ENCODE measurements around the gene KLHL6. TPM values are rescaled to one million over a fixed set of nuclear protein-coding genes. Genes with fewer than 3 reads are reported as not detected.
"Not testable (repeated sequence)": the region's sequence is repeated elsewhere in the genome, so short reads cannot be mapped to it uniquely, and the experiment has no call there.

KLHL6 gene
- polyA plus RNA-seq, 1 of the 3 experiments (the other 2 are of a cell fraction), result not detected

GRCh38 chr3:183466575-183466974 is 88.9 kb downstream of the KLHL6 start:
- Histone ChIP-seq H3K9ac (no peak overlapping the region), H3K27me3 (ENCODE audit: insufficient read depth) (no peaks in the 10 kb centered on the region; the same call in 1 of the 2 replicates), H3F3A (replicated peaks; ENCODE audit: insufficient read depth) (peaks cover 6% of the 10 kb centered on the region), H3K9me3 (no peaks in the 10 kb centered on the region), H4K20me1 (ENCODE audit: insufficient read depth) (no peaks in the 10 kb centered on the region), H3K9me2 (no peaks in the 10 kb centered on the region), H3K79me2 (ENCODE audit: insufficient read depth) (no peaks in the 10 kb centered on the region), H2AFZ (ENCODE audit: low read depth) (no peak overlapping the region), H3K4me1 (ENCODE audit: control insufficient read depth in 1 of 2, insufficient read depth in 2 of 2, low read depth in 1 of 2, low read length in 1 of 2) (no peaks in the 10 kb centered on the region), H3K36me3 (replicated peaks in 1 of 2; ENCODE audit: control insufficient read depth in 1 of 2, insufficient read depth in 2 of 2, low read length in 1 of 2) (no peaks in the 10 kb centered on the region), H3K4me2 (no peak overlapping the region), H3K4me3 (ENCODE audit: low read depth in 2 of 2, low read length in 1 of 2) (no peak overlapping the region), H3K27ac (ENCODE audit: low read depth in 2 of 2, low read length in 1 of 2) (no peak overlapping the region)
- TF ChIP-seq TCF12 (IDR thresholded peaks at IDR 0.05), result no peak
- no peak for TF ChIP-seq PBX3 (IDR thresholded peaks at IDR 0.05)
- TF ChIP-seq NFIC (IDR thresholded peaks at IDR 0.05; ENCODE audit: borderline replicate concordance), result no peak
- no peak for TF ChIP-seq TEAD4 (IDR thresholded peaks at IDR 0.05; ENCODE audit: borderline replicate concordance, insufficient read depth)
- TF ChIP-seq RXRA (IDR thresholded peaks at IDR 0.05; ENCODE audit: borderline replicate concordance, low read depth), result no peak
- no peak for TF ChIP-seq RAD21 (IDR thresholded peaks at IDR 0.05; ENCODE audit: low read length)
- TF ChIP-seq YY1 (IDR thresholded peaks at IDR 0.05; ENCODE audit: low read depth), result no peak
- no peak for TF ChIP-seq CTCF (IDR thresholded peaks at IDR 0.05)
- TF ChIP-seq IRF3 (IDR thresholded peaks at IDR 0.05; ENCODE audit: low read depth, low read length), result no peak
- no peak for TF ChIP-seq POLR2AphosphoS5 (IDR thresholded peaks at IDR 0.05; ENCODE audit: low read depth, low read length)
- no peak for TF ChIP-seq MAX (IDR thresholded peaks at IDR 0.05; ENCODE audit: low read depth)
- no peak for TF ChIP-seq USF1 (IDR thresholded peaks at IDR 0.05; ENCODE audit: borderline replicate concordance, low read depth)
- TF ChIP-seq GATA2 (CRISPR knock-in tag; IDR thresholded peaks at IDR 0.05), result no peak
- TF ChIP-seq TAF1 (IDR thresholded peaks at IDR 0.05; ENCODE audit: borderline replicate concordance, low read depth, low read length), result no peak
- no peak for TF ChIP-seq REST (IDR thresholded peaks at IDR 0.05; ENCODE audit: low read depth, low read length)
- 58% methylated on average over 3 of the region's 3 CpGs for WGBS (ENCODE audit: low lambda C conversion rate)
- DNase-seq, result no peak
- POLR2A ChIA-PET, result no interaction called here
- CTCF ChIA-PET, result interaction anchor here (0.6 to 1.2 kb wide), 3 partner anchors 11 to 1653 kb away, joined by 3 to 5 read pairs (median 4); no protein-coding TSS in a partner anchor

GRCh38 chr3:183465710-183466109 is 89.8 kb downstream of the KLHL6 start:
- H3K9me2 ChIP-seq; H3K36me3 ChIP-seq (replicated peaks in 1 of 2; ENCODE audit: control insufficient read depth in 1 of 2, insufficient read depth in 2 of 2, low read length in 1 of 2); H3K79me2 ChIP-seq (ENCODE audit: insufficient read depth); H3K4me2 ChIP-seq; H3K27me3 ChIP-seq (ENCODE audit: insufficient read depth); H3K4me3 ChIP-seq (ENCODE audit: low read depth in 2 of 2, low read length in 1 of 2); H3K4me1 ChIP-seq (ENCODE audit: control insufficient read depth in 1 of 2, insufficient read depth in 2 of 2, low read depth in 1 of 2, low read length in 1 of 2); H2AFZ ChIP-seq (ENCODE audit: low read depth); H3K27ac ChIP-seq (ENCODE audit: low read depth in 2 of 2, low read length in 1 of 2); DNase-seq; H3K9ac ChIP-seq; H3F3A ChIP-seq (replicated peaks; ENCODE audit: insufficient read depth); H4K20me1 ChIP-seq (ENCODE audit: insufficient read depth); H3K9me3 ChIP-seq; POLR2A ChIA-PET: not testable (repeated sequence)
- WGBS (ENCODE audit: low lambda C conversion rate), result 45% methylated on average over 11 of the region's 13 CpGs
- CTCF ChIA-PET, result interaction anchor here (0.7 kb wide), 1 partner anchor 44 kb away, joined by 4 read pairs; no protein-coding TSS in a partner anchor

All from SK-N-SH (cell line).